T-helper 17 cell (primary cell): Measurements from ENCODE around the gene CAMSAP3. TPM values are rescaled to one million over a fixed set of nuclear protein-coding genes. Genes with fewer than 3 reads are reported as not detected.

Experiments used
- ATAC-seq: fragments of 150-1000 bp; cut with Tn5 transposase; 2 replicates; pipeline ENCODE4 v1.10.0; 2021; ENCODE audit warnings: mild to moderate bottlenecking, moderate library complexity
- DNase-seq, 3 donors: peaks; one replicate each; pipeline versions ENCODE4 v3.0.0 to v3.0.0-alpha.2; 2020 to 2021
- H3K9me3 ChIP-seq: one replicate; pipeline ENCODE4 v1.7.0; 2013; ENCODE audit warnings: low read length, mild to moderate bottlenecking; ENCODE audit not compliant: control insufficient read depth, poor library complexity, severe bottlenecking
- H3K27ac Mint-ChIP-seq: one replicate; pipeline ENCODE4 v1.8.0; 2022; ENCODE audit warnings: mild to moderate bottlenecking, moderate library complexity, mixed read lengths
- H3K27me3 Mint-ChIP-seq: one replicate; pipeline ENCODE4 v1.8.0; 2022; ENCODE audit warnings: mixed read lengths
- H3K36me3 Mint-ChIP-seq: one replicate; pipeline ENCODE4 v1.8.0; 2022; ENCODE audit warnings: low read depth, mixed read lengths
- H3K4me1 Mint-ChIP-seq: one replicate; pipeline ENCODE4 v1.8.0; 2022; ENCODE audit warnings: mild to moderate bottlenecking, mixed read lengths
- H3K4me3 Mint-ChIP-seq: one replicate; pipeline ENCODE4 v1.8.0; 2022; ENCODE audit warnings: mild to moderate bottlenecking, moderate library complexity, mixed read lengths
- total RNA-seq, 4 donors: library from RNA in 2 of 4; stranded (reverse) in 2 of 4; gene quantifications; one replicate each; pipeline ENCODE4 v1.2.3 and lab custom pipeline; 2022 to 2026

The CAMSAP3 gene
- total RNA-seq, 2 donors from 2014 or later = 0.12 to 0.44 TPM

- DNase-seq (no peak), ATAC-seq (peak; percentile 16)
- Mint-ChIP-seq H3K36me3 (peaks cover 7% of the 10 kb centered on the region), H3K4me1 (peaks cover 9% of the 10 kb centered on the region), H3K27ac (no peak overlapping the region), H3K27me3 (peaks cover 53% of the 10 kb centered on the region), H3K4me3 (peak overlapping the region; percentile 75)
- H3K9me3 ChIP-seq = no peaks in the 10 kb centered on the region
Measured at GRCh38 chr19:7596211-7596937, 711 bp downstream of the CAMSAP3 start.

DNA sequence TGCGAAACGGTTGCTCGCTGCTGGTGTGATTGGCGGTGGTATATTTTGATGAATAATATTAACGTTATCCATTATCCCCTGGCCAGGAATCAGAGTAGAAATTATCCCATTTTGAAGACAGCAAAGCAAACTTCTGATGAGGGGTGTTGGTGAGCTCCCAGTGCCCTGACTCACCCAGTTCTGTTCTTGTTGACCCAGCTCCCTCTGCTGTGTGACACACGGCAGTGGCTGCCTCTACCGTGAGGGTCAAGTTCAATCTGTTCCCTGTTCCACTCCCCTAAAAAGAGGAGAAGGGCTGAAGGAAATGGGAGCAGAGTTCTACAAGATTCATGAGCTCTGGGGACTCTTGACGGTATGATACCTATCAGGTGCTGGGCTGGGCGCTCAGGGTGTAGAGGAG lies 2.0 kb downstream of the CAMSAP3 start:
- no peaks in the 10 kb centered on the region for H3K9me3 ChIP-seq
- peaks cover 7% of the 10 kb centered on the region for H3K36me3 Mint-ChIP-seq
- no peak overlapping the region for H3K27ac Mint-ChIP-seq
- H3K27me3 Mint-ChIP-seq = peaks cover 59% of the 10 kb centered on the region
- ATAC-seq = no peak
- no peak for DNase-seq
- H3K4me1 Mint-ChIP-seq = peaks cover 9% of the 10 kb centered on the region
- no peak overlapping the region for H3K4me3 Mint-ChIP-seq

DNA sequence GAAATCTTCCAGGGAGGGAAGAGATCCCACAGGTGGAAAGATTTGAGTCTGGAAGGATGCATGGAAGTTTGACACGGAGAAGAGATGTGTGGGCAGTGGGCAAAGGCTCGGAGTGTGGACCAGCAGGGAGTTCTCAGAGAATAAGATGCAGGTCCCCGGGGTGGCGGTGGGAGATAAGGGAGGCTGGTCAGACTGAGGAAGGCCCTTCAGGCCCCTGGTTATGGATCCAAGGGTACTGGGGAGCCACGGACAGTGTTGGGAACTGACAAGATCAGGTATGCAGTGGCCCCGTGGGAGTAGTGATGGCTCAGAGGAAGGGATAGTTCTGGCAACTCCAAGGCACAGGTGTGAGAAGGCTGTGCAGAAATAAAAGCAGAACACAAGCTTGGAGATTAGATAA lies 2.5 kb downstream of the CAMSAP3 start:
- Mint-ChIP-seq H3K4me1 (peaks cover 9% of the 10 kb centered on the region), H3K27me3 (peaks cover 56% of the 10 kb centered on the region), H3K4me3 (no peak overlapping the region), H3K27ac (no peak overlapping the region), H3K36me3 (peaks cover 7% of the 10 kb centered on the region)
- ATAC-seq (no peak), DNase-seq (no peak)
- no peaks in the 10 kb centered on the region for H3K9me3 ChIP-seq

GRCh38 chr19:7600721-7601120 lies 5.1 kb downstream of the CAMSAP3 start:
- peaks cover 4% of the 10 kb centered on the region for H3K4me1 Mint-ChIP-seq
- H3K9me3 ChIP-seq = no peaks in the 10 kb centered on the region
- H3K27me3 Mint-ChIP-seq = peaks cover 43% of the 10 kb centered on the region
- peaks cover 9% of the 10 kb centered on the region for H3K36me3 Mint-ChIP-seq
- ATAC-seq (no peak), DNase-seq (no peak)
- no peak overlapping the region for H3K4me3 Mint-ChIP-seq
- H3K27ac Mint-ChIP-seq = no peak overlapping the region

DNA sequence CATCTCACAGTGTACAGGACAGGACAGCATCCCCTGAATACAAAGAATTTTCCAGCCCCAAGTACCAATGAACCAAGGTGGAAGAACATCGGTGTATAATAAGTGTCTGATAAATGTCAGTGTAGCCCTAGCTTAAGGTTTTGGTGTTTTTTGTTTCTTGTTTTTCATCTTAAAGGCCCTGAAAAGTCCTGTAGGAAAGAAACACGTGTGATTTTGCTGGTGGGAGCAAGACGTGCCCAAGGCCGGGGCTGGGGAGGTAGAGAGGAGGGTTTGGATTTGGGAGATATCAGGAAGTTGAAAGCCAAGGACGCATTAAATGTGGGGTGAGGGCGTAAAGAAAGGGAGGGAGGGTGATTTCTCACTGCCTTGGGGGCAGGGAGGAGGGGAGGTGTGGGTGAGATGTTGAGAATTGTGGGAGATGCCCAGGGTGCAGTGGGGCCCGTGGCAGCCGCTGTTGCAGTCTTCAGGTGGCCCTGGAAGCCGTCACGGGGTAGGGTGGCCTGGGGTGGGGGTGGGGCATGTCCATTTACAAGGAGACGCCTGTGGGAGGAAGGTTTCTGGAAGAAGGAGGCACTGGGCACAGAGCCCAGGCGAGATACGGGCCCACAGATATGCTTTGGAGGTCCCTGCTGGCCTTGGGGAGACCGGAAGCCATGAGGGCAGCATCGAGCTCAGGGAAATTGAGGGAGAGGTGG lies 6.7 kb downstream of the CAMSAP3 start:
- H3K9me3 ChIP-seq = no peaks in the 10 kb centered on the region
- peaks cover 9% of the 10 kb centered on the region for H3K36me3 Mint-ChIP-seq
- no peak overlapping the region for H3K4me3 Mint-ChIP-seq
- H3K27me3 Mint-ChIP-seq = peaks cover 36% of the 10 kb centered on the region
- no peak for ATAC-seq
- DNase-seq = no peak
- no peak overlapping the region for H3K27ac Mint-ChIP-seq
- peaks cover 4% of the 10 kb centered on the region for H3K4me1 Mint-ChIP-seq

DNA sequence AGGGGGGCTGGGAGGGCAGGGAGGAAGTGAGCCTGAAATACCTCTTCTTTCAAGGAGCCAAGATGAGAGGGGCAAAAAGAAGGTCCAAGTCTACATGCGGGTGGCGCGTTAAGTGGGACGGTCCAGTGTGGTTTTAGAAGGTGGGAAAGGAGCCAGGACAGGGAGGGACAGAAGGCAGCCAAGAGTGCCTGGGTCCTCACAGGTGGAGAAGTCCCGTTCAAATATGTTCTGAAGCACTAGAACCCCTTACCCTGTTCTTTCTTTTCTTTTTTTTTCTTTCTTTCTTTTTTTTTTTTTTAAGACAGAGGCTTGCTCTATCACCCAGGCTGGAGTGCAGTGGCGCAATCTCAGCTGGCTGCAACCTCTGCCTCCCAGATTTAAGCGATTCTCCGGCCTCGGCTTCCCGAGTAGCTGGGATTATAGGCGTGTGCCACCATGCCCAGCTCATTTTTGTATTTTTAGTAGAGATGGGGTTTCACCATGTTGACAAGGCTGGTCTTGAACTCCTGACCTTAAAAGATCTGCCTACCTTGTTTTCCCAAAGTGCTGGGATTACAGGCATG lies 7.4 kb downstream of the CAMSAP3 start:
- no peak for DNase-seq
- H3K9me3 ChIP-seq = no peaks in the 10 kb centered on the region
- H3K4me3 Mint-ChIP-seq = no peak overlapping the region
- peaks cover 9% of the 10 kb centered on the region for H3K36me3 Mint-ChIP-seq
- H3K4me1 Mint-ChIP-seq = peaks cover 4% of the 10 kb centered on the region
- peaks cover 30% of the 10 kb centered on the region for H3K27me3 Mint-ChIP-seq
- H3K27ac Mint-ChIP-seq = no peak overlapping the region
- ATAC-seq = no peak

DNA sequence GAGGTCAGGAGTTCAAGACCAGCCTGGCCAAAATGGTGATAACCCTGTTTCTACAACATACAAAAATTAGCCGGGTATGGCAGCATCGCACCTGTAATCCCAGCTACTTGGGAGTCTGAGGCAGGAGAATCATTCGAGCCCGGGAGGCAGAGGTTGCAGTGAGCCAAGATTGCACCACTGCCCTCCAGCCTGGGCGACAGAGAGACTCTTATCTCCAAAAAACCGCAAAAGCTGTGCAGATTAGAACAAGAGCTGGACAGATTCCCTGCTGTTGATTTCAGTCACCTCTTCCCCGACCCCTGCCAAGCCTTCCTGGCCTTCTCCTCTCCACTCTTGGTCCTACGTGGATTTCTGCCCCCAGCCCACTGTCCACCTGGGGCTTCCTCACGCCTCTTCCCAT lies 8.3 kb downstream of the CAMSAP3 start:
- H3K9me3 ChIP-seq = no peaks in the 10 kb centered on the region
- Mint-ChIP-seq H3K4me1 (peaks cover 2% of the 10 kb centered on the region), H3K27me3 (peaks cover 21% of the 10 kb centered on the region), H3K27ac (no peak overlapping the region), H3K4me3 (no peak overlapping the region), H3K36me3 (peaks cover 9% of the 10 kb centered on the region)
- DNase-seq (no peak), ATAC-seq (no peak)

GRCh38 chr19:7605490-7606222 lies 10.0 kb downstream of the CAMSAP3 start:
- H3K9me3 ChIP-seq = no peaks in the 10 kb centered on the region
- Mint-ChIP-seq H3K36me3 (peaks cover 9% of the 10 kb centered on the region), H3K4me1 (peaks cover 2% of the 10 kb centered on the region), H3K27ac (no peak overlapping the region), H3K4me3 (no peak overlapping the region), H3K27me3 (peaks cover 20% of the 10 kb centered on the region)
- peak; percentile 74 for ATAC-seq
- no peak for DNase-seq

DNA sequence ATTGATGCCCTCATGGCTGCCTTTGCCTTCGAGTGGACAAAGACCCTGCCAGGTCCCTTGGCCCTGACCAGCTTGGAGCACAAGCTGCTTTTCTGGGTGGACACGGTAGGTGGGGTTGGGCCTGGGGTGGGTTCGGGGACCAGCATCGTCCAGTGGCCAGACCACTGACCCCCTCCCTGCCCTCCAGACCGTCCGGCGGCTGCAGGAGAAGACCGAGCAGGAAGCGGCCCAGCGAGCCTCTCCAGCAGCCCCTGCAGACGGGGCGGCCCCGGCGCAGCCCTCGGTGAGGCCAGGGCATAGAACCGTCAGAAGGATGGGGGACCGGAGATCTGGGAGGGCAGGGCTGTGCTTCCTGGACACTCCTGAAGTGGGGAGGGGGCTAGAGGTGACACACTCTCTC lies 10.6 kb downstream of the CAMSAP3 start:
- Mint-ChIP-seq H3K4me3 (no peak overlapping the region), H3K36me3 (peaks cover 6% of the 10 kb centered on the region), H3K27ac (no peak overlapping the region), H3K4me1 (peaks cover 2% of the 10 kb centered on the region), H3K27me3 (peaks cover 20% of the 10 kb centered on the region)
- DNase-seq (no peak), ATAC-seq (no peak)
- no peaks in the 10 kb centered on the region for H3K9me3 ChIP-seq

DNA sequence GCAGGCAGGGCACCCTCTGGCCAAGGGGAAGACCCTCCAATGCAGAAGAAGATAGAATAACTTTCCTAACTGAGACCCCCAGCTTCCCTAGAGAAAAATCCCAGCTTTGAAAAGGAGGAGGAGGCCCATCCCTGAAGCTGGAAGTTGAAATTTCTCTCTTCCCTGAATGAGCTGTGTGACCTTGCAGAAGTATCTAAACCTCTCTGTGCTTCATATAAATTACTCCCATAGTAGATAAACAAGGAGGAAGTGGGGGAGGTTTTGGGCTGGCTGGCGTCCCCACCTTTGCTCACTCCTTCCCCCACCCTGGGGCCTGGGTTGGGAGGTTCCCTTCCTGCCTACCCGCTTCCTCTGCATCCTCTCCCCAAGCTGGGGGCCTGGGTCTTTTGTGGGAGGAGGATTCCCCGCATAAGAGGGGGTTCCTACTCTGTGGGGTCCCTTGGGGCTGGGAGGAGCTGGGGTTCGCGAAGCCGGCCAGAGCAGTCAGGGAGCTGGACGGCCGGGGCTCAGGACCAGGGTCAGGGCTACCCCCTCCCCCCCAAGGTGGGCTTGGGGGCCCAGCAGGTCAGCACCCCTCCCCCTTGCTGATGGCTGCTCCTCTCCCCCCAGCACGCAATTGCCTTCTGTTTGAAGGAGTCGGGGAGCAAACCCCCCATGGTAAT lies 11.7 kb downstream of the CAMSAP3 start:
- Mint-ChIP-seq H3K4me1 (peaks cover 2% of the 10 kb centered on the region), H3K27ac (no peak overlapping the region), H3K36me3 (peaks cover 6% of the 10 kb centered on the region), H3K27me3 (peaks cover 14% of the 10 kb centered on the region), H3K4me3 (no peak overlapping the region)
- no peak for DNase-seq
- H3K9me3 ChIP-seq = no peaks in the 10 kb centered on the region
- no peak for ATAC-seq

GRCh38 chr19:7607874-7608560 lies 12.4 kb downstream of the CAMSAP3 start:
- H3K4me3 Mint-ChIP-seq = no peak overlapping the region
- no peak overlapping the region for H3K27ac Mint-ChIP-seq
- H3K9me3 ChIP-seq = no peaks in the 10 kb centered on the region
- no peak for ATAC-seq
- H3K36me3 Mint-ChIP-seq = peaks cover 6% of the 10 kb centered on the region
- H3K27me3 Mint-ChIP-seq = peaks cover 10% of the 10 kb centered on the region
- DNase-seq = no peak
- peaks cover 2% of the 10 kb centered on the region for H3K4me1 Mint-ChIP-seq

GRCh38 chr19:7610491-7611240 lies 15.0 kb downstream of the CAMSAP3 start:
- Mint-ChIP-seq H3K4me1 (no peaks in the 10 kb centered on the region), H3K36me3 (no peaks in the 10 kb centered on the region)
- no peak for ATAC-seq

More at GRCh38 chr19:7610491-7611240, 15.0 kb downstream of the CAMSAP3 start:
- H3K27ac Mint-ChIP-seq = no peak overlapping the region
- DNase-seq = no peak
- no peaks in the 10 kb centered on the region for H3K27me3 Mint-ChIP-seq
- no peaks in the 10 kb centered on the region for H3K9me3 ChIP-seq
- H3K4me3 Mint-ChIP-seq = no peak overlapping the region
